DMS 273 treated with DMSO at 0.1 percent for 48 hours (cell line): Measurements from ENCODE around the gene SYTL1.

Experiments
- DNase-seq: peaks from one replicate; lab custom pipeline; 2025; lab: John Stamatoyannopoulos, UW

Gene SYTL1

DNA sequence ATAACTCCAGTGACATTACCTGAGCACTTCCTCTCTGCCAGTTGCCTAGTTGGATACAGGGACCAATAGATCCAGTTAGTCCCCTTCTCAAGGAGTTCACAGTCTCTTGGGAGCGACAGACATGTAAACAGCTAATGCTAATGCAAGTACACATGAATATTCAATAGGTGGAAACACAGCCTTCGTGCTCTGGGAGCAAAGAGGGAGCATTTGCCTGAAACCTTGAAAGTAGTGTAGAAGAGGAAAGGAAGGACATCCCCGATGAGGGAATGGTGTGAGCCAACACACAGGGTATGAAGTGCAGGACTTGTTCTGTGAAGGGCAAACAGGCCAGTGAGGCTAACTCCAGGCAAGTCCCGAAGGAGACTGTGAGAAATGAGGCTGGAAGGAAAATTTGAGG is 23.7 kb upstream of the SYTL1 start:
- peak; percentile 28 for DNase-seq

DNA sequence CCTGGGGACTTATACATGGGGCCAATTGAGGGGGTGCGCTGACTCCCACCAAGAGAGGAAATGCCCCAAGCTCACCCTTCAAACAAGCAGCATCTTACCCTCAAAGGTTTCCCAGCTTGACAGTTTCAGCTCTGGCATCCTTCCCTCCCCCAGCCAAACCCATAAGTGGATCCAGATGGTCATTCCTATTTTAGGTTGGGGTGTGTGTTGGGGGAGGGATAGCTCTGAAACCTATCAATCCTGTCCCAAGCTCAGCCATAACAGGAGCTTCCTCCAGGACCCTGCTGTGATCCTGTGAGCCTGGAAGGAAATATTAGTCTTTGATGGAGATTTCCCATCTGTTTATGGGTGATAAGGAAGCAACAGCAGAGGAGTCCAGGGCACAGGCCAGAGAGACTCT is 23.2 kb upstream of the SYTL1 start:
- DNase-seq: peak; percentile 97

DNA sequence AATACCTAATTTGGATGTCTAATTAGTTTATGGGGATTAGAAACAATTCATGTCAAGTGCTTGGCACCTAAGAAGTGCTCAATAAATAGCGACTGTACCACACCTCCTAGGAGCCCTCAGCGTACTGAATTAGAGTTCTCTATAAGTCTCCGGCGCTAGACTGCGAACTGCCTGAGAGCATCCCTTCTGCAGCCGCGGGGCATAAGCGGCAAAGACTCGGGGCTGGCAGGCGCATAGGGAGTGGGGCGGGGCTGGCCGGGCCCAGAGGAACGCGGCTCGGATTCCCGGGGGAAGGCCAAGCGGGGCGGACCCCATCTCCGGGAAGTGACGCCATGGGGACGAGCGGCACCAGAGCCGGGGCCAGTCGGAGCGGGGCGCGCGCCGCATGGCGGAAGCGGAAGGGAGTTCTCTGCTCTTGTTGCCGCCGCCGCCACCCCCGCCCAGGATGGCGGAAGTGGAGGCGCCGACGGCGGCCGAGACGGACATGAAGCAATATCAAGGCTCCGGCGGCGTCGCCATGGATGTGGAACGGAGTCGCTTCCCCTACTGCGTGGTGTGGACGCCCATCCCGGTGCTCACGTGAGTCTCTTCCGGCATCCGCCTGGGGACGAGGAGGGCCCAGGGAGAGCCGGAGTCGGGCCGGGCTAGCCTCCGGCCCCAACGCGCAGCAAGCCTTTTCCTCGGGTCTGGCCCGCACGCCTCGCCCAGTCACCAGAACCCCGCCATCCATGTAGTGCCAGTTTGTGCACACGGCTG is 19.8 kb upstream of the SYTL1 start, which contains the start of gene TMEM222:
TSS of gene TMEM222 (plus strand) at position 351 of the 756 bp plus-strand sequence. CDS start at position 386, 35 bp downstream.
- DNase-seq: peak; percentile 93

DNA sequence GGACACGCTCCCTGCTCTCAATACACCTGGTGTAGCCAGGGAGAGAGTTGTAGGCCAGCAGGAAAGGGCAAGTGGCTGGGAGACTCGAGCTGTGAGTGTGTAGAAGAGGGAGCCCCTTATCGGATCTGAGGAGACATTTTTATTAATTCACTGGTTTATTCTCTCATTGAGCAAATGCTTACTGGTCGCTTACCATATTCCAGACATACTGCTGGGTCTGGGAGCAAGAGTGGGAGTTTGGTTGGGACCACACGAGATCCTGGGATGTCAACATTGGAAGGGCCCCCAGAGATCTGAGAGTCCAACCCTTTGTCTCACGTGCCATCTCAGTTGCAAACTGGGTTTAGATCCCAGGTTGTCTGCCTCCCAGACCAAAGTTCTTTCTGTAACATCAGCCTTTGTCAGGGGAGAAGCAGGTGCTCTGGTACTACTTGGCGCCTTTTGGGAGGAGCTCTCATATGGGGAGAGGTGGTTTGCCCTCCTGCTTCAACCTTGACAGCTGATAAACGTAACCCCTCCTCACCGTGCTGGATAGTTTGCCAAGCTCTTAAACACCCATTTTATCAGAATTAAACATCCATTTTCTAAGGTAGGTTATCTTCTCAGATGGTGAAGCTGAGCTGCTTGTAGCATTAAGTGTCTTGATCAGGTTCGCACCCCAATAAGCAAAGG is 19.1 kb upstream of the SYTL1 start:
- no peak for DNase-seq

DNA sequence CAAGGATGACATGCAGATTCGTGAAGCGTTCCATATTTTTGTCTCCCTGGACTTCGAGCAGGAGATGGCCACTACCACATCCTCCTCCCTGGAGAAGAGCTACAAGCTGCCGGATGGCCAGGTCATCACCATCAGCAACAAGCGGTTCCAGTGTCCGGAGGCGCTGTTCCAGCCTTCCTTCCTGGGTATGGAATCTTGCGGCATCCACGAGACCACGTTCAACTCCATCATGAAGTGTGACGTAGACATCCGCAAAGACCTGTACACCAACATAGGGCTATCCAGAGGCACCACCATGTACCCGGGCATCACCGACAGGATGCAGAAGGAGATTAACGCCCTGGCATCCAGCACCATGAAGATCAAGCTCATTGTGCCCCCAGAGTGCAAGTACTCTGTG is 16.5 kb upstream of the SYTL1 start:
- no peak for DNase-seq

DNA sequence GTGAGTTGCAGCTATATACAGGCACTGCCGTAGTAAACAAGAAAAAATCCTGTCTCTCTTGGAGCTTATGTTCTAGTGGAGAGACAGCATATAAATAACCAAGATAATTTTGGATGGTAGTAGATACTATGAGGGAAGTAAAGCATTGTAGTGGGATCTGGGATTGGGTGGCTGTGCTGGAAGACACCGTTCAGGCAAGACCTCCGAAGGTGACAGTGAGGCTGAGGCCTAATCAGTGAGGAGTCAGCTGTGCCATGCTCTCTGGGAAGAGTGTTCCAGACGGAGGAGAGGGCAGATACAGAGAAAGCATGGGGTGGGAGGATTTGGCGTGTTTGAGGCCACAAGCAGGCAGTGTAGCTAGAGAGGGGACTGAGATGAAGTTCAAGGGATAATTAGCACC is 13.9 kb upstream of the SYTL1 start:
- no peak for DNase-seq

DNA sequence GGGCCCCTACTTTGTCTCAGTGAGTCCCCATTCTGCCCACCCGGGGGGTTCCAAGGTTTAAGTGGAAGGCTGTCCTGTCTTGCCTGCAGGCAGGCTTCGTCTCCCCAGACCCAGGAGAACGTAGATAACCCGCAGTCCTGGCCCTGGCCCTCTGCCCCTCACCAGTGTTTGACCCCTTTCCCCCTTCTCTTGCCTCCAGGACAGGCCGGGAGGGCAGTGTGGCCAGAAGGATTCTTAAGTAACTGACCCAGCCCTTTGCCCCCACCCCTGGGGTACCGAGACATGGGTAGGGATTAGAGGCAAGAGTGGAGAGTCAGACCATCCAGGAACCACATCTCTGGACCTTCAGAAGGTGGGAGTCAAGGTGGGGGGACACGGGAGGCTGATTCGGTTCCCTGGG is 11.0 kb upstream of the SYTL1 start:
- DNase-seq: no peak

DNA sequence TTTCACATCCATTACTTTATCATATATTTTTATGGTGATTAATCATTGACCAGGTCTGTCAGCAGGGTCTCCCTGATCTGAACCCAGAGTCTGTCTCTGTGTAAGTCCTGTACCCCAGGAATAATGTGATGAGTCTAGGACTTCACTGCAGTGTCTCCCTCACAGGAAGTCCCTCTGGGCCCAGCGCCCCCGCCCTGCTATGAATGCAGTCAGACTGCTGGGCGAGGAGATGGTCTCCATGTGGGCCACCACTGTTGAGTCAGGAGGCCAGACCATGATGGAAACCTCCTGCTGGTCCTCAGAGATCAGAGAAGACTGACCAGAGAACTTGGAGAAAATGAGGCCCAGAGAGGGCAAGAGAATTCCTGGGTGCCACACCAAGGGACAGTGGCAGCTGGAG is 10.4 kb upstream of the SYTL1 start:
- no peak for DNase-seq

DNA sequence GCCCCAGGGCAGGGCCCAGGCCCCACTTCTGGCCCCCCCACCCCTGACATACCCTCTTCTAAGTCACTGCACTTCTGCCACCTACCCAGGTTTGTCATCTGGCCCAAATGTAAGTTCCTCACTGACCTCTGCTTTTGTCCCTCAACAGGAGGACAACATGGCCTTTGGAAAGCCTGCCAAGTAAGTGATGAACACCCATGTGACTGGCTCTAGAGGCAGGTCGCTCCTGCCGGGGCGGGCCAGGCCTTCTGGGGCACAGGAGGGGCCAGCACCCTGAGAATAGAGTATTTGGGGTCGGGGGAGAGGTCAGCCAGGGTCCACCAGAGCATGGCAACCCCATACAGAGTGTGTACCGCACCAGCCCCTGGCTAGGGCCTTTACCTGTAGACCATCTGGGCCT is 9.9 kb upstream of the SYTL1 start:
- no peak for DNase-seq

DNA sequence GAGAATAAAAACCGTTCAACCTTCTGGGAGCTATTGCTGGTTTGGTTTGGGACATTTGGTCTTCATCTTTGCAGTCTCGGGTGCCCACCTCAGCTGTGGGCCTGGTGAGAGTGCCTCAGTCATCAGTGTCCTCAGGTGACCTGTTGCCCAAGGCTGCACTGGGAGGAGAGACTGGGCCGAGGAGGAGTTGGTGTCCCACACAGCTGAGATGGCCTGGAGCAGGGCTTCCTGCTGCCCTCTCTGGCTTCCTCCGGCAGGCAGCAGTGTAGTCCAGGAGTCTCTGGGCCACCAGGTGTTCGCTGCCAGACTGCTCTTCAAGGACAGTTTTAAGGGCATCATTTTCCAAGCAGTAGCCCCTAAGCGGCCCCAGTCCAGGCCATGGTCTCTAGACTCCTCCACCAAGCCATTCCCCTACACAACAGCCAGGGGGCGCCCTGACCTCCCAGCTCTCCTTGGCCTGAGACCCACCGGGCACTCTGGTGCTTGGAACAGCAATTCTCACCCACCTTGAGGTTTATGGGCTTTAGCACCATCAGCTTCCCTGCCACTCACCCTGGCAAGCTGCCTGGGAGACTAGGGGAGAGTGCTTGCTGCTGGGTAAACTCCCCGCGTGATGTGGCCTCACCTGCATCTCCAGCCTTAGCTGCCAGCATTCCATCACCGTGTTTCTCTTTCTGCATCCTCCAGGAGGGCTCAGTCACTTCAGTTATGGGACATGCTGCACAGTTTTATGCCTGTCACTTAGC is 9.1 kb upstream of the SYTL1 start:
- DNase-seq: no peak

DNA sequence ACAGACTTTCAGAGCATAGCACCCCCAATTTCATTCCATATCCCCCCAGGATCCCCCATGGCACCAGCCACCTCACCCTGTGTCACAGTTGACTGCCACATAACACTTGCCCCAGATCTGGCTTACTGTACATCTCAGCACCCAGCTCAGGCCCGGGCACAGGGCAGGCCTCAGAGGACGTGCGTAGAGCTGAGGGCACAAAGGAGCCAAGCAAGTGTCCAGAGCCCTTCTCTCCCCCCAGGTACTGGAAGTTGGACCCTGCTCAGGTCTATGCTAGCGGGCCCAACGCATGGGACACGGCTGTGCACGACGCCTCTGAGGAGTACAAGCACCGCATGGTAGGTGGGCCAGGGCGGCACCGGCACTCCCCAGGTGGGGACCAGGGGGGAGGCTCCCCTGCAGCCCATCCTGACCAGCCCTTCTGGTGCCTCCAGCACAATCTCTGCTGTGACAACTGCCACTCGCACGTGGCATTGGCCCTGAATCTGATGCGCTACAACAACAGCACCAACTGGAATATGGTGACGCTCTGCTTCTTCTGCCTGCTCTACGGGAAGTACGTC is 8.0 kb upstream of the SYTL1 start:
- DNase-seq: no peak

DNA sequence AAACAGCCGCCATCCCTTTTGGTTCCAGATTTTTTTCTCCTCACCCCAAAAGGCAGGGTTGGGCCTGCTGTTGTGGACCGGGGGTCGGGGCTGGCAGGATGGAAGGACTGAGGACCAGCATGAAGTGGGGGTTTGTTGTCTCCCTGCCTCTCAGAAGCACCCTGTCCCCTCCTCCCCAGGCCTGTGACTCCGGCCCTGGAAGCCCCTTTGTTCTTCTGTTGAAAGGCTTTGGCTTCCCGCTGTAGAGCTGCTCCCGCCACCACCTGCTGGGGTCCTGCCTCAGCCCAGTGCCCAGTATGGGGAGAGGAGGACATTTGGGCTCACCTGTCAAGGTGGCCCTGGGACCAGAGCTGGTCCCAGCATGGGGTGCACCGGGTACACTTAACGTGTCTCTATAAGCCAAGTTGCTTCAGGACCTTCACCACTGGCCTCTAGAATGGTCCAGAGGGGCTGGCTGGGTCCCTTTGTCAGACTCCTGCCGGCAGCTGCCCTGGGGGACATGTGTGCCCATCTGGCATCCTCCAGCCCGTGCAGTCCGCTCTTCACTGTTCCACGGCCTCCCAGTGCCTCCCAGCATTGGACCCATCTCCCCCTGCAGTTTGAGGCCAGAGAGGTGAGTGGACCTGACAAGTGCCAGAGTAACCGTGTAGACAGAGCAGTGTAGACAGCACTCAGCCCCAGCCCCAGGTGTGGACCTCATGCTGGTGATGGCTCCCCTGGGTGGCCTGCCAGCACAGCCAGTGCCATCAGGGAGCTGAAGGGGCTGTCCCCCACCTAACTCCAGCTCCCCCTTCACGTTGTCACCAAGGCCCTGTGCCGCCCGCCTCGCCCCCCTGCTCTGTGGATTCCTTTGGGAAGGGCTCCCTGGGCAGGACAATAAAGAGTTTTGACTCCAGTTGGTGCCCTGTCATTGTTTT is 6.1 kb upstream of the SYTL1 start:
- no peak for DNase-seq

DNA sequence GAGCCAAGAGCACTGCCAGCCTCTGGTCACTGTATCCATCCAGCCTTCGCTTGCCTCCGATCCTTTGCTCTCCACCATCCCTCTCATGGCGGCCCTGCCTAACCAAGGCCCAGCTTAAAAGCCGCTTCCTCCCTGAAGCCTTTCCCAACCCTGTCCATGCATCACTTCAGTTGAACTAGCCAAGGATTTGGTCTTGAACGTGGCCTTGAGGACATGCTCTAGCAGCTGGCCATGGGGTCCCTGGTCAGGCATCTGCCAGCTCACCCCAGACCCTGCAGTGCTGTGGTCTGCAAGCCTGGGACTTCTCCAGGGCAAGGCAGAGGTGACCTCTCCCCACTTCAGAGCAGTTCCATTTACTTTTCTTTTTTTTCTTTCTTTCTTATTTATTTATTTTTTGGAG is 5.1 kb upstream of the SYTL1 start:
- DNase-seq: no peak

DNA sequence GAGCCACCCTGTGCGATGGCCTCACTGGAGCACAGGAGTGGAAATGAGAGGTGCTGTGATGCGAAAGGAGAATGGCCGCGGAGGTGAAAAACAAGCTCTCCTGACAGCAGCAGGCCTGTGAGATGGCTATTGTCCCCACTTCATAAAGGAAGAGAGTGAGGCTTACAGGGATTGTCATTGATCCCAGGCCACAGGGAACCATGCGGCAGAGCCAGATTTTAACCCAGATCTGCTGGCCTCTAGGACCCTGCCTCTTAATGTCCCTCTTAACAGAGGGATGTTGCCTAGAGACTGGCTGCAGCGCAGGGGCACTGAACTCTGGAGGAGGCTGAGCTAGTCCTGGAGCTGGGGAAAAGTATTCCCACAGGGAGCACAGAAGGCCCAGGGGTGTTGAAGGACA is 3.1 kb upstream of the SYTL1 start:
- DNase-seq: no peak

DNA sequence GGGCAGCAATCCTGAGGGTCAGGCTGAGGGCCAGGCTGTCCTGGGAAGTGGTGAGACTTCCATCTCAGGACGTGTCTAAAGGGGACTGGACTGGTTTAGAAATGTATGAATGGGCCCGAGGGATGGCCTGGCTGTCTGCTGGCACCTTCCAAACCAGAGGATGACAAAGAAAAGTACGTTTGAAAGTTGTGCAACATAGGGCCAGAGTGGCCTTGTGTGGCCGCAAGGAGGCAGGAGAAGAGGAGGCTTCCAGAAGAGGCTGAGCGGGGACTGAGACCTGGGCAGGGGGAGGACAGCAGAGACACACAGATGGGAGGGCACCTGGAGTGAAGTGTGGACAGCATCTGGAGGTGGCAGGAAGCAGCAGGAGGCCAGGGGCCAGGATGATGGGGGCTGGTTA is 2.6 kb upstream of the SYTL1 start:
- DNase-seq: no peak

DNA sequence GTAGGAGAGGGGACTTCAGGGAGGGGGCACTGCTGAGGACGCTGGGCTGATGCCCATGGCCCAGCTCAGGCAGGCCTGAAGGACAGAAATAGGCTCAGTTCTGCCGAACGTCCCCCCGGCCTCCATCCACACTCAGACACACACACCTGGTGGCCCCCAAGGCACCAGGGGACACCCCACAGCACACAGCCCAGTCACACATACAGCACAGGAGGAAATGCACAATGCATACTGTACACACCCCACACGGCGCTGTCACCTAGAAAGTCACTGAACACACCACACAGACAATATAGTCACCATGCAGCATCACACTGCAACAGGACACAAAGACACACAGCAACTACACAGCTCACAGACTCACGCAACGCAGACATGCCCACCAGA is 562 bp downstream of the SYTL1 start:
- no peak for DNase-seq

DNA sequence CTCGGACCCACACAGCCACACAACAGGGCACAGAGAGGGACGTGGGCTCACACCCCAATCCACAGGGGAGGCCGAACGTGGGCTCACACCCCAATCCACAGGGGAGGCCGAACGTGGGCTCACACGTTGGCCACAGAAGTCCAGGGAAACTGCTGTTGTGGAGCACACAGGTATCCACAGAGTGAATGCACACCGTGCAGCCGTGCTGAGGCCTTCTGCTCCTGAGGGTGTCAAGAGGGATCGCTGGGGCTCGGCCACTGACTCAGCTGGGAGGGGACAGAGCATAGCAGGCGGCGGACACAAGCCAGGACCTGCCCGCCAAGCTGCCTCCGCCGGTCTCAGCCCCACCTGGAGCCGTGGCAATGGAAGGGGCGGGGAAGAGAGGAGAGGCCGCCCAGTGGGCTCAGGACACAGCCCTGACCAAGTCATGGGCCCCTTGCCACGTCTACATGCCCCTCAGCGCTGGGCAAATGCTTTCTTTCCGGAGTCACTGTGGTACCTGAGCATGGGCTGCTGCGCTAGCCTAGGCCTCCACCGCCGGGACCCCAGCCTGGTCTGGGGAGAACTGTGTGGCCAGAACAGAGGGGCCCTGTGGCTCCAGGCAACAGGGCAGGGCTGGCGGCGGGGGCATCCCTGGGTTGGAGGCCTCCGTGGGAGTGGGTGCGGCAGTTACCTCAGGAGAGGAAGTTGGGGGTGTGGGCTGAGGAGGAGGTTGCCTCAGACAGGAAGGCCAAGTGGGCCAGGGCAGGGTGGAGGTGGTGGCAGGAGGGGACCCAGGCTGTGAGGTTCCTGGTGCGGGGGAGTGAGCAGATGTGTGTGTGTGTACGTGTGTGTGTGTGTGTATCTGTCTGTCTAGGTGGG is 1.2 kb downstream of the SYTL1 start:
- DNase-seq: peak; percentile 70

DNA sequence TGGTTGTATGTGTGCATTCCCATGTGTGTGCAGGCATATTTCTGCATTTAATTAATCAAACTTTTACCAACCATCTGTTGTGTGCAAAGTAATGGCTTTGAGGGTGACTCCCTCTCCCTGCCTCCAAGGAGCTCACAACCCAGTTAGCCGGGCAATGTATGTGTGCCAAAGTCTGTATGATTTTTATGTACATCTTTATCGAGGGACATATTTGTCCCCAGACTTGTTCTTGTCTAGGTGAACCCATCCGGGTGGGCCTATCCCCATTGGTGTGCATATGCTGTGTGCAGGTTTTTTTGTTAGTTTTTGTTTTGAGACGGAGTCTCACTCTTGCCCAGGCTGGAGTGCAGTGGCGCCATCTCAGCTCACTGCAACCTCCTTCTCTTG is 1.8 kb downstream of the SYTL1 start:
- DNase-seq: no peak

DNA sequence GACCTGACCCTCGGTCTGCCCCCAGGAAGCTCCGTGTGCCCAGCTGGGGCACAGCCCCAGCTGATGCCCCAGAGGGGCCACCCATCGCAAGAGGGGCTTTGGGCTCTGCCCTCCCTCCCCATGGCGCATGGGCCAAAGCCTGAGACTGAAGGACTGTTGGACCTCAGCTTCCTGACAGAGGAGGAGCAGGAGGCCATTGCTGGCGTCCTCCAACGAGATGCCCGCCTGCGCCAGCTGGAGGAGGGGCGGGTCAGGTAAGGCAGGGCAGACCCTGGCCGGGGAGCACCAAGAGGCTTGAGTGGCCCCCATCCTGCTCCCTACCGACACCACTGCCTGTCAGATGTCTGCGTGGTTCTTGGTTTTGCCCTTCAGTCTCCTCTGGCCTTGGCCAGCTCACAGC is 3.5 kb downstream of the SYTL1 start:
- no peak for DNase-seq

DNA sequence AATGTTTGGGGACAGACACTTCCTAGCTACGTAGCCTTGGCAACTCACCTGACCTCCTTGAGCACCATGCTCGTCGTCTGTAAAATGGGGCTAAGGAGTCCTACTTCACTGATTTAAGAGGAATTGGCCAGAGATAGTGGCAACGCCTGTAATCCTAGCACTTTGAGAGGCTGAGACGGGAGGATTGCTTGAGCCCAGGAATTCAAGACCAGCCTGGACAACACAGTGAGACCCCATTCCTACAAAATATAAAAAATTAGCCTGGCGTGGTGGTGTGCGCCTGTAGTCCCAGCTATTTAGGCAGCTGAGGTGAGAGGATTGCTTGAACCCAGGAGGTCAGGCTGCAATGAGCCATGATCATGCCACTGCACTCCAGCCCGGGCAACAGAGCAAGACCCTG is 4.5 kb downstream of the SYTL1 start:
- DNase-seq: no peak
